MCF 10A (cell line): ENCODE measurements around the gene DRAP1. TPM values are rescaled to one million over a fixed set of nuclear protein-coding genes. Genes with fewer than 3 reads are reported as not detected.

Experiments used
- BruUV-seq: library from RNA; stranded (reverse); fragments of 400-500 nt; replicated peaks from 2 replicates; lab custom pipeline; 2021; lab: Mats Ljungman, UMichigan
- CTCF ChIA-PET: fragments of 300-600 bp; sonication (Branson Sonifier 250); formaldehyde crosslinking; extraction: SDS; loops from one replicate; lab custom pipeline; 2021; ENCODE audit warnings: antibody characterized with exemption, inconsistent platforms; lab: Yijun Ruan, JAX
- POLR2A ChIA-PET: fragments of 300-600, 350-650 bp; sonication (Branson Sonifier 250); formaldehyde crosslinking; extraction: SDS; loops from one replicate; lab custom pipeline; 2020; ENCODE audit warnings: antibody characterized with exemption, inconsistent platforms; lab: Yijun Ruan, JAX
- DNase-seq: peaks from one replicate; pipeline ENCODE4 v3.0.0-alpha.2; 2018; ENCODE audit not compliant: unreplicated experiment
- H3K27ac Mint-ChIP-seq: one replicate; pipeline ENCODE4 v1.8.0; 2022; ENCODE audit warnings: mild to moderate bottlenecking, low read depth, mixed read lengths; ENCODE audit not compliant: unreplicated experiment
- H3K27me3 Mint-ChIP-seq: one replicate; pipeline ENCODE4 v1.8.0; 2022; ENCODE audit warnings: mixed read lengths; ENCODE audit not compliant: insufficient read depth, unreplicated experiment
- H3K36me3 Mint-ChIP-seq: one replicate; pipeline ENCODE4 v1.8.0; 2022; ENCODE audit warnings: mild to moderate bottlenecking, moderate library complexity, mixed read lengths; ENCODE audit not compliant: insufficient read depth, unreplicated experiment
- H3K4me1 Mint-ChIP-seq: one replicate; pipeline ENCODE4 v1.8.0; 2022; ENCODE audit warnings: mixed read lengths; ENCODE audit not compliant: insufficient read depth, unreplicated experiment
- H3K4me3 Mint-ChIP-seq: one replicate; pipeline ENCODE4 v1.8.0; 2022; ENCODE audit warnings: mild to moderate bottlenecking, moderate library complexity, mixed read lengths; ENCODE audit not compliant: unreplicated experiment
- H3K9me3 Mint-ChIP-seq: one replicate; pipeline ENCODE4 v1.8.0; 2022; ENCODE audit warnings: mixed read lengths; ENCODE audit not compliant: unreplicated experiment
- intact Hi-C: fragments of 100-400 bp; cut with micrococcal nuclease; formaldehyde crosslinking; loops from 2 replicates; pipeline ENCODE4 v1.14.1; 2022
- total RNA-seq: library from RNA; stranded (reverse); gene quantifications from 2 replicates; pipeline ENCODE4 v1.2.3, GENCODE V29; 2022
- TF ChIP-seq, protein P1 (sequence below): fragments of 200-600 bp; IDR thresholded peaks from one replicate; pipeline ENCODE4 v1.8.0; 2022; ENCODE audit warnings: antibody characterized with exemption, mild to moderate bottlenecking; ENCODE audit not compliant: unreplicated experiment

Gene DRAP1
- total RNA-seq, 1 experiment from 2014 or later: 167 TPM

DNA sequence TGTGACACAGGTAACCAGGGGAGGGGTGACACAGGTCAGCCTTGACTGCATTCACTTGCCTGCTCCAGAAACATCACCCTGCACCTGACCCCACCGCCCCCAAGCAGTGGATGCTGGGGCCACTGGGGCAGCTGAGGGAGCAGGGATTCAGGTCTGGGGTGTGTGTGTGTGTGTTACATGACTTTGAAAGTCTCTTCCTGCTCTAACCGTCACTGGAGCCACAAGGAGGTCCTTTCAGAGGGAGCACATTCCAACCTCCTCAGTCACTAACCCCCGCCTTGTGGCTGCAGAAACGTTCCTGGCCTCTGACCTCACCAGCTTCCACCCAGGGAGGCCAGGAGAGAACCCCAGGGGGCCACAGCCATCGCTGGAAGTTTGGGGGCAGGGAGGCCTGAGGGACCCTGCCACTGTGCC lies 16.2 kb upstream of the DRAP1 start:
- Mint-ChIP-seq H3K36me3 (no peaks in the 10 kb centered on the region), H3K4me1 (peaks cover 38% of the 10 kb centered on the region), H3K27ac (peak overlapping the region; percentile 51), H3K27me3 (no peaks in the 10 kb centered on the region), H3K9me3 (no peaks in the 10 kb centered on the region), H3K4me3 (no peak overlapping the region)
- DNase-seq: peak; percentile 59
- BruUV-seq: no TSS peak
- POLR2A ChIA-PET: interaction anchor here (0.6 to 5.4 kb wide), 3 partner anchors 10 to 190 kb away, joined by 3 to 122 read pairs (median 4); no protein-coding TSS in a partner anchor
- intact Hi-C loops: no loop called here
- TF ChIP-seq, protein P1, sequence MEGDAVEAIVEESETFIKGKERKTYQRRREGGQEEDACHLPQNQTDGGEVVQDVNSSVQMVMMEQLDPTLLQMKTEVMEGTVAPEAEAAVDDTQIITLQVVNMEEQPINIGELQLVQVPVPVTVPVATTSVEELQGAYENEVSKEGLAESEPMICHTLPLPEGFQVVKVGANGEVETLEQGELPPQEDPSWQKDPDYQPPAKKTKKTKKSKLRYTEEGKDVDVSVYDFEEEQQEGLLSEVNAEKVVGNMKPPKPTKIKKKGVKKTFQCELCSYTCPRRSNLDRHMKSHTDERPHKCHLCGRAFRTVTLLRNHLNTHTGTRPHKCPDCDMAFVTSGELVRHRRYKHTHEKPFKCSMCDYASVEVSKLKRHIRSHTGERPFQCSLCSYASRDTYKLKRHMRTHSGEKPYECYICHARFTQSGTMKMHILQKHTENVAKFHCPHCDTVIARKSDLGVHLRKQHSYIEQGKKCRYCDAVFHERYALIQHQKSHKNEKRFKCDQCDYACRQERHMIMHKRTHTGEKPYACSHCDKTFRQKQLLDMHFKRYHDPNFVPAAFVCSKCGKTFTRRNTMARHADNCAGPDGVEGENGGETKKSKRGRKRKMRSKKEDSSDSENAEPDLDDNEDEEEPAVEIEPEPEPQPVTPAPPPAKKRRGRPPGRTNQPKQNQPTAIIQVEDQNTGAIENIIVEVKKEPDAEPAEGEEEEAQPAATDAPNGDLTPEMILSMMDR: no peak
- CTCF ChIA-PET: interaction anchor here (0.6 to 1.7 kb wide), 4 partner anchors 14 to 119 kb away, joined by 3 read pairs; no protein-coding TSS in a partner anchor

DNA sequence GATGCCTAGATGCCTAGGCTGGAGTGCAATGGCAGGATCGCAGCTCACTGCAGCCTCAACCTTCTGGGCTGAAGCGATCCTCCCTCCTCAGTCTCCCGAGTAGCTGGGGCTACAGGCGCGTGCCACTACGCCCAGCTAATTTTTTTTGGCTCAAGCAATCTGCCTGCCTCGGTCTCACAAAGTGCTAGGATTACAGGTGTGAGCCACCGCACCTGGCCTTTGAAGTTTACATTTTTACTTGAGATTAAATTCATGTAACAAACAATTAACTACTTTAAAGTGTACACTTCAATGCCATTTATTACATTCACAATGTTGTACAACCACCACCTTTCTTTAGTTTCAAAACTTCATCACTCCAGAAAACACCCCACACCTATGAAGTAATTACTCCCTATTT lies 15.5 kb upstream of the DRAP1 start:
- TF ChIP-seq, protein P1: no peak
- POLR2A ChIA-PET: interaction anchor here (1.2 kb wide), 1 partner anchor 12 kb away, joined by 3 read pairs; no protein-coding TSS in a partner anchor
- no peaks in the 10 kb centered on the region for H3K36me3 Mint-ChIP-seq
- no peaks in the 10 kb centered on the region for H3K27me3 Mint-ChIP-seq
- no TSS peak for BruUV-seq
- H3K4me3 Mint-ChIP-seq: no peak overlapping the region
- peaks cover 38% of the 10 kb centered on the region for H3K4me1 Mint-ChIP-seq
- intact Hi-C loops: no loop called here
- CTCF ChIA-PET: interaction anchor here (0.6 to 0.7 kb wide), 3 partner anchors 15 to 47 kb away, joined by 3 read pairs; no protein-coding TSS in a partner anchor
- no peak for DNase-seq
- no peaks in the 10 kb centered on the region for H3K9me3 Mint-ChIP-seq
- H3K27ac Mint-ChIP-seq: peak overlapping the region; percentile 21

GRCh38 chr11:65906602-65907001 lies 12.6 kb upstream of the DRAP1 start:
- H3K4me1 Mint-ChIP-seq: peaks cover 36% of the 10 kb centered on the region
- CTCF ChIA-PET: interaction anchor here (1.1 kb wide), 1 partner anchor 22 kb away, joined by 3 read pairs; no protein-coding TSS in a partner anchor
- intact Hi-C loops: no loop called here
- no peak overlapping the region for H3K4me3 Mint-ChIP-seq
- POLR2A ChIA-PET: interaction anchor here (1.1 to 2.0 kb wide), 4 partner anchors 9 to 17 kb away, joined by 5 to 7 read pairs (median 6); partner anchors contain the start of genes C11orf68 and CCDC85B
- no peaks in the 10 kb centered on the region for H3K36me3 Mint-ChIP-seq
- DNase-seq: no peak
- H3K27me3 Mint-ChIP-seq: no peaks in the 10 kb centered on the region
- TF ChIP-seq, protein P1: no peak
- no peak overlapping the region for H3K27ac Mint-ChIP-seq
- H3K9me3 Mint-ChIP-seq: no peaks in the 10 kb centered on the region
- BruUV-seq: no TSS peak

DNA sequence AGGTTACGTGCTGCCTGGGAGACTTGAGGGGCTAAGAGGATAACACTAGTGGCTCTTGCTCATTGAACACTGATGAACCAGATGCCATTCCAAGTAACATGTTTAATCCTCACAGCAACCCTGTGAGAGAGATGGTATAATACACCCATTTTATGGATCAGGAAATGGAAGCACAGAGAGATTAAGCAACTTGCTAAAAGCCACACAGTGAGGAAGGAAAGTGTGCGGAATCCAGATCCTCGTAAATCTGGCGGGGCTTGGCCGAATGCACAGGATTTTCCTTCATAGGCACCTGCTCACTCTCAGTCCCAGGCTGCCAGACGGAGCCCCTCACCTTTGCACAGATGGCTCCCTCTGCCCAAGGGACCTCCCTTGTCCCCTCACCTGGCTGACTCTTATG lies 11.3 kb upstream of the DRAP1 start:
- POLR2A ChIA-PET: interaction anchor here (0.6 kb wide), 1 partner anchor 408 kb away, joined by 3 read pairs; no protein-coding TSS in a partner anchor
- no TSS peak for BruUV-seq
- Mint-ChIP-seq H3K36me3 (no peaks in the 10 kb centered on the region), H3K27ac (no peak overlapping the region), H3K4me3 (no peak overlapping the region), H3K27me3 (no peaks in the 10 kb centered on the region), H3K4me1 (peaks cover 26% of the 10 kb centered on the region), H3K9me3 (no peaks in the 10 kb centered on the region)
- CTCF ChIA-PET: no interaction called here
- no peak for DNase-seq
- TF ChIP-seq, protein P1: no peak
- intact Hi-C loops: no loop called here
